MCF 10A (cell line): ENCODE data around the gene ARTN. TPM values are rescaled to one million over a fixed set of nuclear protein-coding genes. Genes with fewer than 3 reads are reported as not detected.

Experiments used
- BruUV-seq: library from RNA; stranded (reverse); fragments of 400-500 nt; replicated peaks from 2 replicates; lab custom pipeline; 2021; lab: Mats Ljungman, UMichigan
- CTCF ChIA-PET: fragments of 300-600 bp; sonication (Branson Sonifier 250); formaldehyde crosslinking; extraction: SDS; loops from one replicate; lab custom pipeline; 2021; ENCODE audit warnings: antibody characterized with exemption, inconsistent platforms; lab: Yijun Ruan, JAX
- POLR2A ChIA-PET: fragments of 300-600, 350-650 bp; sonication (Branson Sonifier 250); formaldehyde crosslinking; extraction: SDS; loops from one replicate; lab custom pipeline; 2020; ENCODE audit warnings: antibody characterized with exemption, inconsistent platforms; lab: Yijun Ruan, JAX
- DNase-seq: peaks from one replicate; pipeline ENCODE4 v3.0.0-alpha.2; 2018; ENCODE audit not compliant: unreplicated experiment
- H3K27ac Mint-ChIP-seq: one replicate; pipeline ENCODE4 v1.8.0; 2022; ENCODE audit warnings: mild to moderate bottlenecking, low read depth, mixed read lengths; ENCODE audit not compliant: unreplicated experiment
- H3K27me3 Mint-ChIP-seq: one replicate; pipeline ENCODE4 v1.8.0; 2022; ENCODE audit warnings: mixed read lengths; ENCODE audit not compliant: insufficient read depth, unreplicated experiment
- H3K36me3 Mint-ChIP-seq: one replicate; pipeline ENCODE4 v1.8.0; 2022; ENCODE audit warnings: mild to moderate bottlenecking, moderate library complexity, mixed read lengths; ENCODE audit not compliant: insufficient read depth, unreplicated experiment
- H3K4me1 Mint-ChIP-seq: one replicate; pipeline ENCODE4 v1.8.0; 2022; ENCODE audit warnings: mixed read lengths; ENCODE audit not compliant: insufficient read depth, unreplicated experiment
- H3K4me3 Mint-ChIP-seq: one replicate; pipeline ENCODE4 v1.8.0; 2022; ENCODE audit warnings: mild to moderate bottlenecking, moderate library complexity, mixed read lengths; ENCODE audit not compliant: unreplicated experiment
- H3K9me3 Mint-ChIP-seq: one replicate; pipeline ENCODE4 v1.8.0; 2022; ENCODE audit warnings: mixed read lengths; ENCODE audit not compliant: unreplicated experiment
- intact Hi-C: fragments of 100-400 bp; cut with micrococcal nuclease; formaldehyde crosslinking; loops from 2 replicates; pipeline ENCODE4 v1.14.1; 2022
- total RNA-seq: library from RNA; stranded (reverse); gene quantifications from 2 replicates; pipeline ENCODE4 v1.2.3, GENCODE V29; 2022
- TF ChIP-seq, protein P1 (sequence below): fragments of 200-600 bp; IDR thresholded peaks from one replicate; pipeline ENCODE4 v1.8.0; 2022; ENCODE audit warnings: antibody characterized with exemption, mild to moderate bottlenecking; ENCODE audit not compliant: unreplicated experiment

The ARTN gene
- total RNA-seq, 1 experiment from 2014 or later, result 1.9 TPM

DNA sequence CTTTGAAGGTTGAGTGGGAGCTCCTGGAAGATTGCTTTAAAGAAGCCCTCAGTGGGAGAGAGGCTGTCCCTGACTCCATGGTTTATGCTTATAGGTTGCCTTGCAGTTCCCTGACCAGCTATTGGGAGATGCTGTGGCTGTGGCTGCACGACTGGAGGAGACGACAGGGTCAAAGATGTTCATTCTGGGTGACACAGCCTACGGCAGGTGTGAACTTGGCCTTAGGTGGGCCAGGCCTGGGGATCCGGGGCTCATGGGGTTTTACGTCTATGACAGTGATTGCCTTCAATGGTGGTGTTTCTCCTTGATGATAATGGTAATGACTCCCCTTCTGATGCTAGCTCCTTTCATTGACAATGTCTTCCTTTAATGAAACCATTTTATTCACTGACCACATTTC lies 36.9 kb downstream of the ARTN start:
- peak overlapping the region; percentile 98 for H3K4me3 Mint-ChIP-seq
- intact Hi-C loops, result no loop called here

DNA sequence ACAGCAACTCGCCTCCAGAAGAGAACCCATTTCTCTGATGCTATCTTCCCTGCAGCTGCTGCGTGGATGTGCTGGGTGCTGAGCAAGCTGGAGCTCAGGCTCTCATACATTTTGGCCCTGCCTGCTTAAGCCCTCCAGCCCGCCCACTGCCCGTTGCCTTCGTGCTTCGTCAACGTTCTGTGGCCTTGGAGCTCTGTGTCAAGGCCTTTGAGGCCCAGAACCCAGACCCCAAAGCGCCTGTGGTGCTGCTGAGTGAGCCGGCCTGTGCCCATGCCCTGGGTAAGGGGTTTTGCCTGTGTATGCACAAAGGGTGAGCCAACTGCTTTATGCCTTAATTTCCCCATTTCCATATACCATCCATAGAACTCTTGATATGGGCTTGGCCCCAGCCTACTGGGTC lies 37.3 kb downstream of the ARTN start:
- Mint-ChIP-seq H3K27ac (no peak overlapping the region), H3K9me3 (no peaks in the 10 kb centered on the region), H3K4me3 (peak overlapping the region; percentile 98), H3K27me3 (no peaks in the 10 kb centered on the region), H3K36me3 (peaks cover 12% of the 10 kb centered on the region), H3K4me1 (peaks cover 10% of the 10 kb centered on the region)
- TF ChIP-seq, protein P1, sequence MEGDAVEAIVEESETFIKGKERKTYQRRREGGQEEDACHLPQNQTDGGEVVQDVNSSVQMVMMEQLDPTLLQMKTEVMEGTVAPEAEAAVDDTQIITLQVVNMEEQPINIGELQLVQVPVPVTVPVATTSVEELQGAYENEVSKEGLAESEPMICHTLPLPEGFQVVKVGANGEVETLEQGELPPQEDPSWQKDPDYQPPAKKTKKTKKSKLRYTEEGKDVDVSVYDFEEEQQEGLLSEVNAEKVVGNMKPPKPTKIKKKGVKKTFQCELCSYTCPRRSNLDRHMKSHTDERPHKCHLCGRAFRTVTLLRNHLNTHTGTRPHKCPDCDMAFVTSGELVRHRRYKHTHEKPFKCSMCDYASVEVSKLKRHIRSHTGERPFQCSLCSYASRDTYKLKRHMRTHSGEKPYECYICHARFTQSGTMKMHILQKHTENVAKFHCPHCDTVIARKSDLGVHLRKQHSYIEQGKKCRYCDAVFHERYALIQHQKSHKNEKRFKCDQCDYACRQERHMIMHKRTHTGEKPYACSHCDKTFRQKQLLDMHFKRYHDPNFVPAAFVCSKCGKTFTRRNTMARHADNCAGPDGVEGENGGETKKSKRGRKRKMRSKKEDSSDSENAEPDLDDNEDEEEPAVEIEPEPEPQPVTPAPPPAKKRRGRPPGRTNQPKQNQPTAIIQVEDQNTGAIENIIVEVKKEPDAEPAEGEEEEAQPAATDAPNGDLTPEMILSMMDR, result no peak
- intact Hi-C loops, result no loop called here
- CTCF ChIA-PET, result interaction anchor here (0.9 to 2.6 kb wide), 6 partner anchors 23 to 207 kb away, joined by 3 to 8 read pairs (median 5); partner anchors contain the start of gene IPO13
- BruUV-seq, result no TSS peak
- no peak for DNase-seq
- POLR2A ChIA-PET, result interaction anchor here (0.6 to 3.9 kb wide), 5 partner anchors 9 to 321 kb away, joined by 3 to 28 read pairs (median 5); partner anchors contain the start of genes IPO13, KDM4A and ST3GAL3

More for the DNA sequence above, 36.9 kb downstream of the ARTN start:
- ChIA-PET CTCF (interaction anchor here (0.8 to 1.9 kb wide), 6 partner anchors 22 to 66 kb away, joined by 3 to 8 read pairs (median 4); partner anchors contain the start of gene IPO13), POLR2A (interaction anchor here (0.6 to 3.9 kb wide), 5 partner anchors 9 to 321 kb away, joined by 3 to 28 read pairs (median 5); partner anchors contain the start of genes IPO13, KDM4A and ST3GAL3)
- TF ChIP-seq, protein P1, result no peak
- no peaks in the 10 kb centered on the region for H3K27me3 Mint-ChIP-seq
- peak overlapping the region; percentile 74 for H3K27ac Mint-ChIP-seq
- no TSS peak for BruUV-seq
- no peak for DNase-seq
- H3K9me3 Mint-ChIP-seq, result no peaks in the 10 kb centered on the region
- H3K36me3 Mint-ChIP-seq, result peaks cover 12% of the 10 kb centered on the region
- peaks cover 10% of the 10 kb centered on the region for H3K4me1 Mint-ChIP-seq

DNA sequence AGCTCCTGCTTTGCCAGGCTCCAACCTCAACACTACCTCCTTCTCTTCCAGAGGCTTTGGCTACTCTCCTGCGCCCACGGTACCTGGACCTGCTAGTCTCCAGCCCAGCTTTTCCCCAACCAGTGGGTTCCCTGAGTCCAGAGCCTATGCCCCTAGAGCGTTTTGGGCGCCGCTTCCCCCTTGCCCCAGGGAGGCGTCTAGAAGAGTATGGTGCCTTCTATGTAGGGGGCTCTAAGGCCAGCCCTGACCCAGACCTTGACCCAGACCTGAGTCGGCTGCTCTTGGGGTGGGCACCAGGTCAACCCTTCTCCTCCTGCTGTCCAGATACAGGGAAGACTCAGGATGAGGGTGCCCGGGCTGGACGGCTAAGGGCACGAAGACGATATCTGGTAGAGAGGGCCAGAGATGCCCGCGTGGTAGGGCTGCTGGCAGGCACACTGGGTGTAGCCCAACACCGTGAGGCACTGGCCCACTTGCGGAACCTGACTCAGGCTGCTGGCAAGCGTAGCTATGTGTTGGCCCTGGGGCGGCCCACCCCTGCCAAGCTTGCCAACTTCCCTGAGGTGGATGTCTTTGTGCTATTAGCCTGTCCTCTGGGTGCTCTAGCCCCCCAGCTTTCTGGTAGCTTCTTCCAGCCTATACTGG lies 37.9 kb downstream of the ARTN start:
- Mint-ChIP-seq H3K4me1 (peaks cover 11% of the 10 kb centered on the region), H3K27ac (no peak overlapping the region), H3K4me3 (peak overlapping the region; percentile 98), H3K9me3 (no peaks in the 10 kb centered on the region), H3K36me3 (peaks cover 16% of the 10 kb centered on the region), H3K27me3 (no peaks in the 10 kb centered on the region)
- ChIA-PET POLR2A (interaction anchor here (1.0 to 3.9 kb wide), 2 partner anchors 24 to 322 kb away, joined by 4 to 28 read pairs; partner anchors contain the start of genes IPO13 and KDM4A), CTCF (interaction anchor here (0.9 to 2.6 kb wide), 6 partner anchors 23 to 208 kb away, joined by 3 to 9 read pairs (median 6); no protein-coding TSS in a partner anchor)
- DNase-seq, result no peak
- BruUV-seq, result no TSS peak
- intact Hi-C loops, result no loop called here
- TF ChIP-seq, protein P1, result no peak

DNA sequence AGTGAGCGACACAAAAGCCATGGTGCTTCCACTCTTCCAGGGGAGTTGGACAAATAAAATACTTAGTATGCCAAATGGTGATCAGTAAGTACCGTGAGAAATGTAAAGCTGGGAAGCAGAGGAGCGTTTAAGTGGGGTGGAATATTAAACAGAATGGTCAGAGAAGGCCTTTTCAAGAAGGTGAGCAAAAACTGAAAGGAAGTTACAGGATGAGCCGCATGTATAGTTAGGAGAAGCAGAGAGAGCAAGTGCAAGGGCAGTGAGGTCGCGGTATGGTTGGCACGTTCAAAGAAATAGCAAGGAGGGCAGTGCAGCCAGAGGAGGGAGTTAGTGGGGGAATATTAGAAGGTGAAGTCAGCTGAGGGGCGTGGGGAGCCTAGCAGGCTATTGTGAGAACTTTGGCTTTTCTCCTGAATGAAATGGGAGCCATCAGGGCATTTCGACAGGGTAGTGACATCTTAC lies 40.4 kb downstream of the ARTN start:
- DNase-seq, result no peak
- no peaks in the 10 kb centered on the region for H3K9me3 Mint-ChIP-seq
- TF ChIP-seq, protein P1, result no peak
- peaks cover 35% of the 10 kb centered on the region for H3K4me1 Mint-ChIP-seq
- ChIA-PET CTCF (interaction anchor here (0.6 to 1.2 kb wide), 2 partner anchors 31 to 441 kb away, joined by 3 read pairs; no protein-coding TSS in a partner anchor), POLR2A (interaction anchor here (0.6 to 3.3 kb wide), 15 partner anchors 10 to 396 kb away, joined by 3 to 30 read pairs (median 4); partner anchors contain the start of genes CCDC24, IPO13, KDM4A and SLC6A9)
- H3K27me3 Mint-ChIP-seq, result no peaks in the 10 kb centered on the region
- BruUV-seq, result no TSS peak
- peak overlapping the region; percentile 94 for H3K27ac Mint-ChIP-seq
- intact Hi-C loops, result no loop called here
- peaks cover 29% of the 10 kb centered on the region for H3K36me3 Mint-ChIP-seq
- peak overlapping the region; percentile 94 for H3K4me3 Mint-ChIP-seq
